ENCODE results near the gene ENGASE. TPM values are rescaled to one million over a fixed set of nuclear protein-coding genes. Genes with fewer than 3 reads are reported as not detected.

Gene ENGASE
- total and polyA plus RNA-seq, 2 donors (not counting 1 experiment from before 2014, with no cell fraction given): 3.6 to 14.9 TPM

GRCh38 chr17:79057737-79058385 is 16.8 kb upstream of the ENGASE start:
- Histone ChIP-seq H3K27me3 (ENCODE audit: control insufficient read depth, insufficient read depth, low read length) (no peaks in the 10 kb centered on the region), H3K4me1 (ENCODE audit: control insufficient read depth, extremely low read depth, insufficient read depth, low read length) (no peaks in the 10 kb centered on the region), H3K27ac (ENCODE audit: insufficient read depth, low read length) (no peak overlapping the region), H3K79me2 (ENCODE audit: control insufficient read depth, insufficient read depth, low read length) (no peaks in the 10 kb centered on the region), H2AFZ (ENCODE audit: low read length) (no peak overlapping the region), H4K20me1 (ENCODE audit: control insufficient read depth, extremely low read depth, insufficient read depth, low read length) (no peaks in the 10 kb centered on the region), H3K36me3 (ENCODE audit: control insufficient read depth, insufficient read depth, low read length) (no peaks in the 10 kb centered on the region), H3K4me2 (ENCODE audit: extremely low read depth, insufficient read depth, low read length) (no peak overlapping the region), H3K9me3 (ENCODE audit: control insufficient read depth, insufficient read depth, low read depth, low read length) (no peaks in the 10 kb centered on the region), H3K9ac (ENCODE audit: insufficient read depth, low read length) (no peak overlapping the region), H3K4me3 (replicated peaks in 1 of 4; ENCODE audit: control extremely low read depth in 1 of 4, insufficient read depth in 1 of 4, low read depth in 3 of 4, low read length in 4 of 4) (no peak overlapping the region)
- DNase-seq (ENCODE audit: low read depth in 2 of 2): no peak
- no peak for TF ChIP-seq CTCF (conservative IDR thresholded peaks at IDR 0.05 in 1 of 2, IDR thresholded peaks at IDR 0.05 in 1 of 2; ENCODE audit: low read depth in 1 of 2, low read length in 2 of 2)

- Histone ChIP-seq H3K27ac (ENCODE audit: insufficient read depth, low read length) (no peak overlapping the region), H3K36me3 (ENCODE audit: control insufficient read depth, insufficient read depth, low read length) (no peaks in the 10 kb centered on the region), H3K4me2 (ENCODE audit: extremely low read depth, insufficient read depth, low read length) (no peak overlapping the region), H4K20me1 (ENCODE audit: control insufficient read depth, extremely low read depth, insufficient read depth, low read length) (no peaks in the 10 kb centered on the region), H3K4me1 (ENCODE audit: control insufficient read depth, extremely low read depth, insufficient read depth, low read length) (no peaks in the 10 kb centered on the region), H3K27me3 (ENCODE audit: control insufficient read depth, insufficient read depth, low read length) (no peaks in the 10 kb centered on the region), H2AFZ (ENCODE audit: low read length) (no peak overlapping the region), H3K4me3 (replicated peaks in 1 of 4; ENCODE audit: control extremely low read depth in 1 of 4, insufficient read depth in 1 of 4, low read depth in 3 of 4, low read length in 4 of 4) (no peak overlapping the region), H3K9ac (ENCODE audit: insufficient read depth, low read length) (no peak overlapping the region), H3K79me2 (ENCODE audit: control insufficient read depth, insufficient read depth, low read length) (no peaks in the 10 kb centered on the region), H3K9me3 (ENCODE audit: control insufficient read depth, insufficient read depth, low read depth, low read length) (no peaks in the 10 kb centered on the region)
- TF ChIP-seq EZH2 (IDR thresholded peaks at IDR 0.05; ENCODE audit: low read length, missing control alignments): no peak
- no peak for TF ChIP-seq CTCF (conservative IDR thresholded peaks at IDR 0.05 in 1 of 2, IDR thresholded peaks at IDR 0.05 in 1 of 2; ENCODE audit: low read depth in 1 of 2, low read length in 2 of 2)
- DNase-seq (ENCODE audit: low read depth in 2 of 2): no peak
Observed at GRCh38 chr17:79062691-79063090, 11.9 kb upstream of the ENGASE start.

GRCh38 chr17:79064026-79064425 is 10.6 kb upstream of the ENGASE start:
- no peaks in the 10 kb centered on the region for H3K4me1 ChIP-seq (ENCODE audit: control insufficient read depth, extremely low read depth, insufficient read depth, low read length)
- no peaks in the 10 kb centered on the region for H3K36me3 ChIP-seq (ENCODE audit: control insufficient read depth, insufficient read depth, low read length)
- no peak for DNase-seq (ENCODE audit: low read depth in 2 of 2)
- no peak overlapping the region for H2AFZ ChIP-seq (ENCODE audit: low read length)
- H3K79me2 ChIP-seq (ENCODE audit: control insufficient read depth, insufficient read depth, low read length): no peaks in the 10 kb centered on the region
- H3K9me3 ChIP-seq (ENCODE audit: control insufficient read depth, insufficient read depth, low read depth, low read length): no peaks in the 10 kb centered on the region
- no peak overlapping the region for H3K4me2 ChIP-seq (ENCODE audit: extremely low read depth, insufficient read depth, low read length)
- no peak overlapping the region for H3K27ac ChIP-seq (ENCODE audit: insufficient read depth, low read length)
- H3K4me3 ChIP-seq (replicated peaks in 1 of 4; ENCODE audit: control extremely low read depth in 1 of 4, insufficient read depth in 1 of 4, low read depth in 3 of 4, low read length in 4 of 4): no peak overlapping the region
- H4K20me1 ChIP-seq (ENCODE audit: control insufficient read depth, extremely low read depth, insufficient read depth, low read length): no peaks in the 10 kb centered on the region
- TF ChIP-seq EZH2 (IDR thresholded peaks at IDR 0.05; ENCODE audit: low read length, missing control alignments) (no peak), CTCF (conservative IDR thresholded peaks at IDR 0.05 in 1 of 2, IDR thresholded peaks at IDR 0.05 in 1 of 2; ENCODE audit: low read depth in 1 of 2, low read length in 2 of 2) (no peak)
- H3K9ac ChIP-seq (ENCODE audit: insufficient read depth, low read length): no peak overlapping the region
- H3K27me3 ChIP-seq (ENCODE audit: control insufficient read depth, insufficient read depth, low read length): no peaks in the 10 kb centered on the region
